8988T (cell line): ENCODE results near the gene ZNF559.
"Not testable (repeated sequence)": the region's sequence is repeated elsewhere in the genome, so short reads cannot be mapped to it uniquely, and the experiment has no call there.

Source experiments
- DNase-seq: peaks from one replicate; pipeline ENCODE4 v3.0.0; 2011

Gene ZNF559

DNA sequence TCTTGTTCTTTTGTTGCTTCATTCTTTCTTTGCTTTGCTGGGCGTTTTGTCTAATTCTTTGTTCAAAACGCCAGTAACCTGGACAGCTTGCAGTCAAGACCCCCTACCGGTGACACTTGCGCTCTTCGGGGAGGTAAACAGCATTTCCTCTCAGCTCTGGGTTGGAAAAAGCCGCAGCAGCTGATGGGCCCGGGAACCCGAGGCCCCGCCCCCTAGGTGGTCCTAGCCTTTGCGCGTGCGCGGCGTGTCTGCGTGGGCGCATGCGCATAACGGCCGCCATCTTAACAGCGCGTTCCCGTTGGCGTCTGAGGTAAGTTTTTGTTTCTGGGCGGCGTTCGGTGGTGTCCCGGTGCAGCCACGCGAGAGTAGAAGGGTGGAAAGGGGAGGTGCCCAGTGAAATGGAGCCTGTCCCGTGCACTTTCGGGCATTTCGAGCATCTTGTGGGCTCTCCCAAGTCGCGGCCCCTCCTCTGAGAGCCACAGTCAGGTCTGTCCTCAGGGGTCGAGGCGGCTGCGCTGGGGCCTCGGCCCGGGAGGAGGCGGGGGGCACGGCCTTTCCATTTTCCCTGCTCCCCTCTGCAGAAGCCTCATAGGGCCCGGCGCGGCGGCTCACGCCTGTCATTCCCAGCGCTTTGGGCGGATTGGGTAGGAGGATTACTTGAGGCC lies at the start of gene ZNF559:
ZNF559 (plus strand) TSS at position 261 of the 665 bp plus-strand sequence. CDS start 14,371 bp downstream, outside the sequence.
- DNase-seq = peak; percentile 68

DNA sequence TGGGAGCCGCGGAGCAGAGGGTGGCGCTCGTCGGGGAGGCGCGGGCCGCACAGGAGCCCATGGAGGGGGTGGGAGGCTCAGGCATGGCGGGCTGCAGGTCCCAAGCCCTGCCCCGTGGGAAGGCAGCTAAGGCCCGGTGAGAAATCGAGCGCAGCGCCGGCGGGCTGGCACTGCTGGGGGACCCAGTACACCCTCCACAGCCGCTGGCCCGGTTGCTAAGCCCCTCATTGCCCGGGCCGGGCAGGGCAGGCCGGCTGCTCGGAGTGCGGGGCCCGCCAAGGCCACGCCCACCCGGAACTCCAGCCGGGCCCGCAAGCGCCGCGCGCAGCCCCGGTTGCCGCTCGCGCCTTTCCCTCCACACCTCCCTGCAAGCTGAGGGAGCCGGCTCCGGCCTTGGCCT lies 40.5 kb upstream of the ZNF559 start:
- DNase-seq = not testable (repeated sequence)

DNA sequence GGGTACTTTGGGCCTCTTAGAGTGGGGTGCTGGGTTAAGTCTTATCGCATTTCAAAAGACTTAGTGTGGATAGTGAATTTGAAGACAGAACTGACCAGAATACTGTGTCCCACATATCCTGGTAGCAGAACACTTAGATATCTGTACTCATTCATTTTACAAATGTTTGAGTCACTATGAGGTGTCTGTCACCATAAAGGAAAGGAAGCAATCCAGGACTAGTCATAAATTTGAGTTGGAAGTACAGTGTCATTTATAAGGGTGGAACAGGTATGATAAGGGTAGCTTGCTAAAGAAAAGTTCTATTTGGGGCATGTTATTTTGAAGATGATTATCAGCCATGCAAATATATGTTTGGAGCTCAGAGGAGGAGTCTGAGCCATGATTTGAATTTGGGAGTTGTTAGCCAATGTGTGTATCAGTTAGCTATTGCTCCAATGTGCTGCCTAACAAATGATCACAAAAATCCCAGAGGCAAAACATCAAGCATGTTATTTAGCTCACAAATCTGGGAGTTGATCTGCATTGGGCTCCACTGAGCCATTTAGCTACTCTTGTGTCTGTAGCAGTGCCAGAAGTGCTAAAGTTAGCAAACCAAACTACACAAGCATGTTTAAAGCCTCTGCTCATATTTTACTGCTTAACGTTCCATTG lies 34.6 kb upstream of the ZNF559 start:
- no peak for DNase-seq

DNA sequence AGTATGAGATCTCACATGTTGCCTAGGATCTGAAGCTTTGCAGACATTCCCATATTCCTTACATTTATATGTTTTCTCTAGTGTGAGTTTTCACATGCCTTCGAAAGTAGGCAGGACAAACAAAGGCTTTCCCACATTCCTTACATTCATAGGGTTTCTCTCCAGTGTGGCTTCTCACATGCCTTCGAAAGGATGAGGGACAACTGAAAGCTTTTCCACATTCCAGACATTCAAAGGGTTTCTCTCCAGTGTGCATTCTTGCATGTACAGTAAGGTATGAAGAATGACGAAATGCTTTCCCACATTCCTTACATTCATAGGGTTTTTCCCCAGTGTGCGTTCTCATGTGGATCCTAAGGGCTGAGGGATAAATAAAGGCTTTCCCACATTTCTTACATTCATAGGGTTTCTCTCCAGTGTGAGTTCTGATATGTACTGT lies 28.5 kb upstream of the ZNF559 start:
- DNase-seq = no peak

DNA sequence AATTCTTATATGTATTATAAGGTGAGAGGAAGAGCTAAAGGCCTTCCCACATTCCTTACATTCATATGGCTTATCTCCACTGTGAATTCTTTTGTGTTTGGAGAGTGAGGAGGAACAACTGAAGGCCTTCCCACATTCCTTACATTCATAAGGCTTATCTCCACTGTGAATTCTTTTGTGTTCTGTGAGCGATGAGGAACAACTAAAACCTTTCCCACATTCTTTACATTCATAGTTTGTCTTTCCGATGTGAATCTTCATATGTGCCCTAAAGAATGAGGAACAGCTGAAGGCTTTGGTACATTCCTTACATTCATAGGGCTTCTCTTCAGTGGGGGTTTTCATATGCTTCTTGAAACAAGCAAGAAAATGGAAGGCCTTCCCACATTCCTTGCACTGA lies 27.6 kb upstream of the ZNF559 start:
- no peak for DNase-seq

DNA sequence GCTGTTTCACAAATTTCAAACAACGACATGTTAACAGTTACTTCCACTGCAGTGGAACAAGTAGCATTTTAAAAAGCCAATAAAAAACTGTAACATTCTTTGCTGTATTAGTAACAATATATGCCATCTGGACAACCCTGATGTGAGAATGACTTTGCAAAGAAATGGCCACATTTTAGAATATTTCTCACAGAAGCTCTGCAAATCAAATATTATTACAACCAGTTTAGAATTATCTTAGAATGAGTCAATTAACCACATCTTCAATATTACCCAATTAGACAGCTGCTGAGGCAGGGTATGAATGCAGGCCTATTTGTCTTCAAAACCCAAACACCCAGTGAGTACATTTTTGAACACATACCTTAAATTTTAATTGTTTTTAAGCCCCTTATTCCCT lies 17.5 kb upstream of the ZNF559 start:
- DNase-seq = no peak

DNA sequence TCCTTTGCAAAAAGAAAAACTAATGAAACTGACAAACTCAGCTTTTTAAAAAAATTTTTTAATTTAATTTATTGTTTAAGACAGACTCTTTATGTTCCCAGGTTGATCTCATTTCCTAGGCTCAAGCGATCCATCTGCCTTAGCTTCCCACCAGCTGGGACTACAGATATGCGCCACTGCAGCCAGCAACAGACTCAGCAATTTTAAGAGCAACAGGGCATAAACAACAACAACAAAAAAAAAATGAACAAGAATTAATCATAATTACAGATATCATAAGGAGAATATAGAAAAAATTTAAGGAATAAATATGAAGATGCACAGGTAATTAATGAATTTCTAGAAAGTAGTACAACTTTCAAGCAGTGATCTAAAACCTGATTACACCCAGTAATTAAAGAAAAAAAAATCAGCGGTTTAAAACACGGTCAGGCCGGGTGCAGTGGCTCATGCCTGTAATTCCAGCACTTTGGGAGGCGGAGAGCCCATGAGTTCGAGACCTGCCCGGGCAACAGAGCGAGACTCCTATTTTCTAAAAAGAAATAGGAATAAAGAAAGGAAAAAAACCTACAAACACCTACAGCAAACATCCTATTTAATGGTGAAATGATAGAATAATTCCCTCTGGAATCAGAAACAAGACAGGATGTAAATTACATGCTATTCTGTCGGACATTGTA lies 15.7 kb upstream of the ZNF559 start:
- DNase-seq = no peak

DNA sequence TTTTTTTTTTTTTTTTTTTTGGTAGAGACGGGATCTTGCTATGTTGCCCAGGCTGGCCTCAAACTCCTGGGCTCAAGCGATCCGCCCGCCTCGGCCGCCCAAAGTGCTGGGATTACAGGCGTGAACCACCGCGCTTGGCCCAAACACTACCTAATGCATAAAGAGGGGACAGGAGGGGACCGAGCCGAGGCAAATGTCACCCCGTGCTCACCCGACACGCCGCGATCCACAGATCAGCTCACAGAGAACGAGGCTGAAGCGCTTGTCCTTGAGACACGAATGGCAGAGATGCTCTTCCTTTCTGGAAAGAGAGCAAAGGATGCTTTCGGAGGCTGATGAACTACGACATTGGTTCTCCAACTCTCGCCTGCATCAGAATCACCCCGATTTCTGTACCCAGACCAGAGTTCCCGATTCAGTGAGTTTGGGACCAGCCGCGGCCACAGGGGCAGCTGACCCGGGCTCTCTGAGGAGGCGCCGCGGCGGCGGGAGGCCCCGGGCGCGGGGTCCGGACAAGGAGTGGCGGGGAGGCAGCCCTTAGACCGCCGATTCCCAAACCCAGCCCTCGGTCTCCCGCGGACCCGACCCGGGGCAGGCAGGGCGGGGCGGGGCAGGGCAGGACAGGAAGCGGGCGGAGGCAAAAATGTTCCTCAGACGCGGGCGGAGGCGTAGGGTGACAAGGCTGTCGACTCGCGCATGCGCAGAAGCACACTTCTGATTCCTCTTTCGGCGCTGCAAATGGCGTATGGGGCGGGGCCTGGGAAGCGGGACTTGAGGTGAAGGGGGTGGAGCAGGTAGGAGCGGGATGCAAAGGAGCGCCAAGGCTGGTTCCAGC lies 14.6 kb upstream of the ZNF559 start, which contains the start of gene ZNF699:
ZNF699 (minus strand) TSS at position 700 of the 835 bp plus-strand sequence. CDS start 4,719 bp downstream, outside the sequence.
- DNase-seq = peak; percentile 64

DNA sequence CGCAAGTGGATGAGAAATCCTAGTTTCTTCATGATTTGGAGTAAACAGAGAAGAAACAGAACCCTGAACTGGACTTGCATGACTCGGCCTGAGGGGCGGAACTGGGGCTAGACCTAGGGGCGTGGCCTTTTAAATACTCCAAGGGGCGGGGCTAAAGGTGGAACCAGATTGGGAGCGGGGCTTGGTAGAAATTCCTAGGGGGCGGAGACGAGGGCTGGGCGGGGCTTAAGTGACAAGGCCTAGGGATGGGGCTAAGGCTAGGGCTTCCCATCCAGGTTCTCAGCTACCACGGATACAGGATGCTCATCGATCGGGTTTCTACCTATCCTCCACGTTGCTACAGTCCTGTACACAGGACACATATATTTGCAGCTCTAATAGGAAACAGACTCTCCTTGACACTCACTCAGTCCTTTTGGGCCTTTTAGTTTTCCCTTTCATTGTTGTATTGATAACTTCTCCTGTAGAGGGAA lies 14.0 kb upstream of the ZNF559 start:
- DNase-seq = peak; percentile 49

DNA sequence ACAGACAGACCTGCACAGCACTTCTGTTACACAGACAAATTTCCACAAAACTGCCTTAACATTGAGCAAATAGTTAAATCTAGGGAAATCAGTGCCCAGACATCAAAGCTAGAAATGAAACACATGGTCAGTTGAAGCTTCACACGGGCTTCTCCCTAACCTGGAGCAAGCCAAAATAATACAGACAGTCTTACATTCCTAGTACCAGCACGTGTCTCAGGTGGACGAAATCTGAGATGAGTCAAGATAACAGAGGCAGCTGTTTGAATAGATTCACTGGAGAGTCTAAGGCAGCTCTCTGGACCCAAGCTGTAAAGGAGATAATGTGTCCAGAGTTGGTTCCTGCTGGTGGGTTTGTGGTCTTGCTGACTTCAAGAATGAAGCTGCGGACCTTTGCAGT lies 10.2 kb upstream of the ZNF559 start:
- no peak for DNase-seq

DNA sequence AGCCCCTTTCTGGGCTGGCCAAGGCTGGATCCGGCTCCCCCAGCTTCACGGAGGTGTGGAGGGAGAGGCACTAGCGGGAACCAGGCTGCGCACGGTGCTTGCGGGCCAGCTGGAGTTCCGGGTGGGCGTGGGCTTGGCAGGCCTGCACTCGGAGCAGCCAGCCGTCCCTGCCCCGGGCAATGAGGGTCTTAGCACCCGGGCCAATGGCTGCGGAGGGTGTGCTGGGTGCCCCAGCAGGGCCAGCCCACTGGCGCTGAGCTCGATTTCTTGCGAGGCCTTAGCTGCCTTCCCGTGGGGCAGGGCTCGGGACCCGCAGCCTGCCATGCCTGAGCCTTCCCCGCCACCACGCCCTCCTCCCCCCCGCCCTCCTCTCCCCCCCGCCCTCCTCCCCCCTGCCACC lies 2.6 kb upstream of the ZNF559 start:
- no peak for DNase-seq

DNA sequence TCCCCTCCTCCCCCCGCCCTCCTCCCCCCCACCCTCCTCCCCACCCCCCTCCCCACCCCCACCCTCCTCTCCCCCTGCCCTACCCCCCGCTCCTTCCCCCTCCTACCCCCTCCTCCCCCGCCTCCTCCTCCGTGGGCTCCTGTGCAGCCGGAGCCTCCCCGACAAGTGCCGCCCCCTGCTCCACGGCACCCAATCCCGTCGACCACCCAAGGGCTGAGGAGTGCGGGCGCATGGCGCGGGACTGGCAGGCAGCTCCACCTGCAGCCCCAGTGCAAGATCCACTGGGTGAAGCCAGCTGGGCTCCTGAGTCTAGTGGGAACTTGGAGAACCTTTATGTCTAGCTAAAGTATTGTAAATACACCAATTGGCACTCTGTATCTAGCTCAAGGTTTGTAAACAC lies 2.2 kb upstream of the ZNF559 start:
- not testable (repeated sequence) for DNase-seq

DNA sequence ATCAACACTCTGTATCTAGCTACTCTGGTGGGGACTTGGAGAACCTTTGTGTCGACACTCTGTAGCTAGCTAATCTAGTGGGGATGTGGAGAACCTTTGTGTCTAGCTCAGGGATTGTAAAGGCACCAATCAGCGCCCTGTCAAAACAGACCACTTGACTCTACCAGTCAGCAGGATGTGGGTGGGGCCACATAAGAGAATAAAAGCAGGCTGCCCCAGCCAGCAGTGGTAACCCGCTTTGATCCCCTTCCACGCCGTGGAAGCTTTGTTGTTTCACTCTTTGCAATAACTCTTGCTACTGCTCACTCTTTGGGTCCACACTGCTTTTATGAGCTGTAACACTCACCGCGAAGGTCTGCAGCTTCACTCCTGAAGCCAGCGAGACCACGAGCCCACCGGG lies 1.8 kb upstream of the ZNF559 start:
- DNase-seq = not testable (repeated sequence)

DNA sequence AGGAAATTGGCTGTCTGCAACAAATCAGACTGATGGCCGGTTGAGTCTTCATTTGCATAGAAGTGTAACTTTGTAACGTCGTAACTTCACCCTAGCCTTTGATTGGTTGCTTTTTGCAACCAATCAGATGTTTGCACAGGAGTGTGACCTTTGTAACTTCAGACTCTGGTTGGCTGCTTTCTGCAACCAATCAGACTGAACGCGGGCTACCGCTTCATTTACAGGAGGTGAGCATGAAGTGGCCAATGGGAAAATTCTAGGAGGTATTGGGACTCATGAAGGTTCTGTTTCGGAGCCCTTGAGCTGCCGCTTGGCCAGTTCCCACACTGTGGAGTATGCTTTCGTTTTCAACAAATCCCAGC lies 441 bp upstream of the ZNF559 start:
- DNase-seq = no peak

DNA sequence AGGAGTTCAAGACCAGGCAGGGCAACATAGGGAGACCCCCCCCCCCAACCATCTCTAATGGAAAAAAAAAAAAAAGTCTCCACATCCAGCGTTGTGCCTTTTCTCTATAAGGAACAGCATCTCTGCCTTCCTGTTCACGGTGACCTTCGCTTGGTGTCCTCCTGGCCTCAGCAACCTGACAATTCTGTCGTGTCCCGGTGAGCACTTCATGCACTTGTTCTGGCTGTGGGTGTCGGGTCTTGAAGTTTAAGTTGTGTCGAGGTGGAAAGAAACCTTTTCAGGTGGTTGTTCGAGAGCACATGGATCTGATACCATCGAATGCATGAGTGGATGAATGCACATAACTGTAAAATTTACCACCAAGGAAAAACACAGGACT lies 594 bp downstream of the ZNF559 start:
- DNase-seq = no peak

DNA sequence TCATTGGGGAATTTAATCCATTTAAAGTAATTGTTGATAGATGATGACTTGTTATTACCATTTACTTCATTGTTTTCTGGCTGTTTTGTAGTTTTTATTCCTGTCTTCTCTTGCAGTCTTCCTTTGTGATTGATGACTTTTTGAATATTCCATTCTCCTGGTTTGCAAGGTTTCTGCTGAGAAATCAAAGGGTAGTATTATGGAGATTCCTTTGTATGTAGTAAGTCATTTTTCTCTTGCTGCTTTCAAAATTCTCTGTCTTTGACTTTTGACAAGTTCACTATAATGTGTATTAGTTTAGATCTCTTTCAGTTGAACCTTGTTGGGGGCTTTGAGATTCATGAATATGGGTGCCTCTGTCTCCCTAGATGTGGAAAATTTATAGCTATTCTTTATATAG lies 6.0 kb downstream of the ZNF559 start:
- DNase-seq = no peak

DNA sequence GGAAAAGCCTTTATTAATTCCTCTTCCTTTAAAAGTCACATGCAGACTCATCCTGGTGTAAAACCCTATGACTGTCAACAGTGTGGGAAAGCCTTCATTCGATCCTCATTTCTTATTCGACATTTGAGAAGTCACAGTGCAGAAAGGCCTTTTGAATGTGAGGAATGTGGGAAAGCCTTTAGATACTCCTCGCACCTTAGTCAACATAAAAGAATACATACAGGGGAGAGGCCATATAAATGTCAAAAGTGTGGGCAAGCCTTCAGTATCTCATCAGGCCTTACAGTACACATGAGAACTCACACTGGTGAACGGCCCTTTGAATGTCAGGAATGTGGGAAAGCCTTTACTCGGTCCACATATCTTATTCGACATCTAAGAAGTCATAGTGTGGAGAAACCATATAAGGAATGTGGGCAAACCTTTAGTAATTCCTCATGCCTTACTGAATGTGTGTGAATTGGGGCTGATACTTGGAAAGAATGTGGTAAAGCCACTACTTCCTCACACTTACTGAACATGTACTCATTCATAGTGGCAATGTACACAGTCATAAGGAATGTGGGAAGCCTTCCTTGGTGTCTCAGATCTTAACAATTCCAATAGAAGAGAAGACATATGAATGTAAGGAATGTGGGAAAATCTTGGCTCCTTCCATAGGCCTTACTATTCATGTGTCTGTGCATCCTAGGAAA lies 18.8 kb downstream of the ZNF559 start:
- DNase-seq = no peak

DNA sequence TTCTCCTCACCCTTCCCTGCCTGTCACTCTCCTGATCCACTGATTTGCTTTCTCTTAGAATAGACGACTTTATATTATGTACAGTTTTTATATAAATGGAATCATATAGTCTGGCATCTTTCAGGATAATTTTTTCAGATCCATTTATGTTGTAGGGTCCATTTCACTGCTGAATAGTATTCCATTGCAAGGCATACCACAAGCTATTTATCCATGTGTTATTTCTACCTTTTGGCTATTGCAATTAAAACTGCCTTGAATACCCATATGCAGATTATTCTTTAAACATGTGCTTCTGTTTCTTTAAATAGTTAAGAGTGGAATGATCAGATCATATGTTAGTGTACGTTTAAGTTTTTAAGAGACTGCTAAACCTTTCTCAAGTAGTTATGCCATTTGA lies 21.0 kb downstream of the ZNF559 start:
- no peak for DNase-seq

DNA sequence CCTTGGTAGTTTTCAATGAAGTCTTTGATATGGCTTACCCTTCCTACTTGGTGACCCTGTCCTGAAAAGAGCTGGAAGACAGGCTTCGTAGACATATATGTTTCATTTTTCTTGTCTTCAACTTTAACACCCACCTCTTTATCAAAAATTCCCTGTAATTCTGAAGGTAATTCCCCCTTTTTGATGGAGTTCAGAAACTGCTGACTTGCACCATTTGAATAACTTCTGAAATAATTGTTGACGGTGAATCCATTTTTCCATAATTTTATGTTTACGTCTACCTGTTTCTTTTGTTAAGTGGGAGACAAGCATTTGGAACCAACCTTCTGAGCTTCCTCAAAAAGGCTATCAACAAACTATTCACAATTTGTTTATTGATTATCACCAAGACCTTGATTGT lies 24.3 kb downstream of the ZNF559 start:
- DNase-seq = no peak

DNA sequence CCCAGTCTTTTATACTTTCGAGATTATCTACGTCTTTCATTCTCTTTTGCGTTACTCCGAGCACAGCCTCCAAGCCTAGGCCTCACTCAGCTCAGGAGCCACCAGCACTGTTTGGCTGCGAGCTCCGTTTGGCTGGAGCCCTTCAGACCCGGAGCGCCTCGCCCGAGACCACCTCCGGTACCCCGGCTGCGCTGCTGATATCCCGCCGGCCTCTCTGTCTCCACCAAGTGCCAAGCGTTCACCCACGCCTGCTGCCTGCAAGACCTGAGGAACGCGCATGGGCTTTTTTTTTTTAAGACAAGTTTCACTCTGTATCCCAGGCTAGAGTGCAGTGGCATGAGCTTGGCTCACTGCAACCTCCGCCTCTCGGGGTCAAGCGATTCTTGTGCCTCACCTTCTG lies 24.7 kb downstream of the ZNF559 start:
- no peak for DNase-seq

DNA sequence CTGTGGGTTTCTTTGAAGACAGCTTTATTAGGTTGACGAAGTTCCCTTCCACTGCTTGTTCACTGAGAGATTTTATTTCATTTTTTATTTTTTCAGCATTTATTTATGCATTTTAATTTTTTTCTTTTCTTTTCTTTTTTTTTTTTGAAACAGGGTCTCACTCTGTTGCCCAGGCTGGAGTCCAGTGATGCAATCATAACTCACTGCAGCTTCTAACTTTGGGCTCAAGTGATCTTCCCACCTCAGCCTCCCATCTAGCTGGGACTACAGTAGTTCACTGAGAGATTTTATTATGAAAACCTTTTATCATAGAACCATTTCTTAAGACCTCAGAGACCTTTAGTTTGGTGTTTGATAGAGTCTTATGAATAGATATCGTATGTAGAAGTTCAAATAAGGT lies 28.5 kb downstream of the ZNF559 start:
- no peak for DNase-seq

DNA sequence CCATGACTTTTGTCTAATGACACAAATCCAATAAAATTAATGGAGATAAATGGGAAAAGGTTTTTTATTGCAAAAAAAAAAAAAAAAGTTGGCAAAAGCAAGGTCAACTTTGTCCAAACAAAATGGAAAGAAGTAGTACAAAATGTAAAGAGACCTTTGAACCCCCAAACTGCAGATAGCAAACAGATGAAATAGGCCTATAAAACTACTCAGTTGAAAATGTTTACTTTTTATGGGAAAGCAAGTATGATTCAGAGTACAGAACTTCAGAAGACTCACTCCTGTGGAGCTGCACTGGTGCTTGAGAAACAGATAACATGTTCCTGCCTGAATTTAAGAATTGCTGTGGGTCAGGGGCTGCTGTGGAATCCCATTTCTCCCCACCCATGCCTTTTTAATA lies 29.0 kb downstream of the ZNF559 start:
- no peak for DNase-seq

DNA sequence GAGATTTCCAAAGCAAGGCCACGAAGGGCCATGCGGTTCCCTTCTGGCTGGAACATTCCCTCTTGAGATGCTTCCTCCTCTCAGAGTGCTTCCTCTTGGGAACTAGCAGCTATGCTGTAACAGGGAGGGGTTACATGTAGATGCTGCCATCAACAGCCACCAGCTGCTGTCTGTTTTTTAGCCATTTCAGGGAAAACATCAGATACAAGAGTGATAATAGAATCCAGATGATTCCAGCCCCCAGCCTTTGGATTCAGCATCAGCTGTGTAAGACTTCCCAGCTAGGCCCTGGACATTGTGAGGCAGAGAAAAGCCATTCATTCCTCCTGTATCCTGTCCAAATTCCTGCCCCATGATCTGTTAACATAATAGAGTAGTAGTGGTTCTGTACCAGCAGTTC lies 30.7 kb downstream of the ZNF559 start:
- no peak for DNase-seq
